BLaER1 (cell line): ENCODE data around the gene PTPRD.

ENCODE experiments used
- H3K27ac ChIP-seq: shearing (Covaris generic); formaldehyde crosslinking; 2 replicates; pipeline ENCODE4 v1.8.1; 2022
- H3K27me3 ChIP-seq: shearing (Covaris generic); formaldehyde crosslinking; 2 replicates; pipeline ENCODE4 v1.8.1; 2022
- H3K36me3 ChIP-seq: shearing (Covaris generic); formaldehyde crosslinking; 2 replicates; pipeline ENCODE4 v1.8.1; 2022
- H3K4me1 ChIP-seq: shearing (Covaris generic); formaldehyde crosslinking; 2 replicates; pipeline ENCODE4 v1.8.1; 2022
- H3K4me2 ChIP-seq: shearing (Covaris generic); formaldehyde crosslinking; 2 replicates; pipeline ENCODE4 v1.8.1; 2022
- H3K4me3 ChIP-seq: shearing (Covaris generic); formaldehyde crosslinking; 2 replicates; pipeline ENCODE4 v1.8.1; 2022
- H3K9ac ChIP-seq: shearing (Covaris generic); formaldehyde crosslinking; 2 replicates; pipeline ENCODE4 v1.8.1; 2022
- H3K9me3 ChIP-seq: shearing (Covaris generic); formaldehyde crosslinking; 2 replicates; pipeline ENCODE4 v1.8.1; 2022
- H4K20me1 ChIP-seq: shearing (Covaris generic); formaldehyde crosslinking; 2 replicates; pipeline ENCODE4 v1.8.1; 2022
- Cebpa-rat ChIP-seq: shearing (Covaris generic); IDR thresholded peaks from 2 replicates; pipeline ENCODE4 v1.8.1; 2022

Gene PTPRD

DNA sequence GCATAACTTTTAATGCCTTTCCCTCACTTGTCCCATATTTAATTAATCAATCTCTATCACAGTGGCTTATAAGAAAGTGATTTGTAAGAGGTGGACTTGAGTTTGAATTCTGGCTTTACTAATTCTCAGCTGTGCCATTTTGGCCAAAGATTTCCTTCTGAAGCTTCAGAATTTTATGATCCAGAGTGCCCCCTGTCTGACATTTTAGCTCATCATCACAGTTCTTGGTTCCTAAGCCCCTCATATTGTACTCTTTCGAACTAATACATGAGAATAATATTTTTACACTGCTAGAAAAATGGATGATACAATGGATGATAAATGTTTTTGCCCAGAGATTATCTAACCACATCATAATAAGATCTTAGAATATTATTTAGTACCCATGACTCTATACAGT lies 1014.1 kb downstream of the PTPRD start:
- Histone ChIP-seq H3K27ac (no peak overlapping the region), H3K9me3 (no peaks in the 10 kb centered on the region), H3K4me2 (no peak overlapping the region), H3K27me3 (no peaks in the 10 kb centered on the region), H4K20me1 (no peaks in the 10 kb centered on the region), H3K9ac (no peak overlapping the region), H3K36me3 (no peaks in the 10 kb centered on the region), H3K4me3 (no peak overlapping the region), H3K4me1 (no peaks in the 10 kb centered on the region)
- TF ChIP-seq Cebpa-rat: no peak

DNA sequence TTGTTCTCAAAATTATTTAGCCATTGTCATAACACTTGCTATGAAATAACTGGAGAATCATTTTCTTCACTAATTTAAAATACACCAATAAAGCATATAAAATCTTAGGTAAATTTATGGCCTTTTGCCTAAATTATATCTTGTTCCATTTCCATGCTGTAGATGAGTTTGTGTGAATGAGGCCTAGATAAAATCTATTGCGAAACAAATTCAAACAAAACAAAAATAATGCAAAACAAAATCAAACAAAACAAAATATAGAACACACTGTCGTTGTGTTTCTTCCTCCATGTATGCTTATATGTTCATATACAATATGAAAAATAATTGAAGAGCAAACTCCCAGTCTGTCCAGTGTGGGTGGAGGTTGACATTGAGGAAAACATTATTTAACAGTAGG lies 1020.7 kb downstream of the PTPRD start:
- peak; percentile 10; the same call in 1 of the 2 replicates for TF ChIP-seq Cebpa-rat

DNA sequence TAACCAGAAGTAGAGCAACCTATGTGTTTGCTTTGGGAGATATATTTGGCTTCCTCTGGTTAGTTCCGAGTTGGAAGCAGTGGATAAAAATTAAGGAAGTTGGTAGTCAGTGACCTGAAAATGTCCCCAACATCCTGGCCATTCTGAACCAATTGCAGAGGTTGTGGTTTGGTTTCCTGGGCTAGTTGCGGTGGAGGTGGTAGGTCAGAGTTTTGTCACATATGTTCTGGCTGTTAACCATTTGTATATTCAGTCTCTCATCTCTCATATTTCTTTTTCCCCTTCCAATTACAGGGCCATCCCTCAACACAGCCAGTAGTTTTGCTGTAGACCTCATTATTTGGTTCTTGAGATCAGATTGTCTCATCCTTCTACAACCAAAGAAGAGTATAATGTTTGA lies 1026.9 kb downstream of the PTPRD start:
- no peak overlapping the region for H3K27ac ChIP-seq
- no peak for TF ChIP-seq Cebpa-rat
- no peaks in the 10 kb centered on the region for H4K20me1 ChIP-seq
- no peaks in the 10 kb centered on the region for H3K4me1 ChIP-seq
- H3K9ac ChIP-seq: no peak overlapping the region
- H3K4me3 ChIP-seq: no peak overlapping the region
- no peaks in the 10 kb centered on the region for H3K27me3 ChIP-seq
- H3K4me2 ChIP-seq: no peak overlapping the region
- no peaks in the 10 kb centered on the region for H3K9me3 ChIP-seq
- no peaks in the 10 kb centered on the region for H3K36me3 ChIP-seq

More for the DNA sequence above, 1020.7 kb downstream of the PTPRD start:
- Histone ChIP-seq H3K9me3 (no peaks in the 10 kb centered on the region), H3K4me1 (no peaks in the 10 kb centered on the region), H3K4me3 (no peak overlapping the region), H3K27ac (no peak overlapping the region), H3K36me3 (no peaks in the 10 kb centered on the region), H4K20me1 (no peaks in the 10 kb centered on the region), H3K9ac (no peak overlapping the region), H3K27me3 (no peaks in the 10 kb centered on the region), H3K4me2 (no peak overlapping the region)

DNA sequence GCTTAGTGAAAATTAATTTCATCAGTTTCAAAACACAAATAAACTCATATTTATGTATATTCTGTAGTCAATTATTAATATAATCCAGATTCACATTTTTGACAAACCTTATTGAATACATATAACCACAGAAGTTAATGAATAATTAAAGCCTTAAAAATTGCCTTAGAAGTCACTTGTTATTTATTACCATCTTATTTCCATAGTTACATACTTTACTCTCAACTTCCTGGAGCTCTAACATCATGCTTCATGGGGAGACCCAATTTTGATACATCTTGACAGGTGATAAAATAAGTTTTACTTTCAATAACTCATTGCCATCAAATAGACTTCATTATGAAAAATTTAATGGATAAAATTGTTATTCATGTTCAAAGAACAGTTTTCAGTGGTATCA lies 1038.7 kb downstream of the PTPRD start:
- H3K9ac ChIP-seq: no peak overlapping the region
- H3K4me2 ChIP-seq: no peak overlapping the region
- H3K4me1 ChIP-seq: no peaks in the 10 kb centered on the region
- TF ChIP-seq Cebpa-rat: no peak
- H3K27ac ChIP-seq: no peak overlapping the region
- H3K9me3 ChIP-seq: no peaks in the 10 kb centered on the region
- no peaks in the 10 kb centered on the region for H4K20me1 ChIP-seq
- no peaks in the 10 kb centered on the region for H3K36me3 ChIP-seq
- H3K4me3 ChIP-seq: no peak overlapping the region
- no peaks in the 10 kb centered on the region for H3K27me3 ChIP-seq

DNA sequence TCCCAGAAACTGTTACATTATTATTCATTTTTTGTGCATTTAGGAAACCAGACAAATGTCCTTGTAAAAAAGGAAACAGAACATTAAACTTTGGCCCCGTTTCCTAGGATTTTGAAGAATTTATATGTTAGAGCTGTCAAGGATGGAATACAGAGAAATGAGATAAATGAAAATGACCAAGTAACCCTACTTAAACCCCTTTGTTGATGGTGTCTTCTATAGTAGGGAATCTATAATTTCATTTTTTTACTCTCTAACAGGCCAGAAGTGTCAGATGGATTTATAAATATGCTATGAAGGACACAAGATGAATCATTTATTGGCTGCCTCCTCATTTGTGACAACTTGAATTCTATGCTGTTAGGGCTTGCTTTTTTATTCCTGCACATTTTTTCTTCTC lies 1047.1 kb downstream of the PTPRD start:
- Histone ChIP-seq H4K20me1 (no peaks in the 10 kb centered on the region), H3K36me3 (no peaks in the 10 kb centered on the region), H3K9me3 (no peaks in the 10 kb centered on the region), H3K27ac (no peak overlapping the region), H3K4me2 (no peak overlapping the region), H3K27me3 (no peaks in the 10 kb centered on the region), H3K9ac (no peak overlapping the region), H3K4me3 (no peak overlapping the region), H3K4me1 (no peaks in the 10 kb centered on the region)
- TF ChIP-seq Cebpa-rat: no peak

DNA sequence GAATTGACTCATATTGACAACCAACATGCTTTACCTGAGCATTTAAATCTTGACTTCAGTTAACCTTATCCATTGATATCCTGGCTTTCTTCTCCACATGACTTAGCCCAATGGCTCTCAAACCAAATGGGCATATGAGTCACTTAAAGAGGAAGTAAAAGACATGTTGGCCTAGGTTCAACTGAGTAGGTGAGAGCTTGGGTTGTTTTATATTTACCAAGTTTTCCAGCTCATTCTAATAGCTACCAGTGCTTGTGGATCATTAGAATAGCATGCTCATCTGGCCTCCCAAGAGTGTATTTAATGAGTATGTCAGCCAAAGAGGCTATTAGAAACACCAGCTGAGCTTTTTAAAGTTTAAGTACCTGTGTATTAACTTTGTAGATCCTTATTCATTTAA lies 1049.0 kb downstream of the PTPRD start:
- no peaks in the 10 kb centered on the region for H3K4me1 ChIP-seq
- no peak overlapping the region for H3K4me2 ChIP-seq
- H3K36me3 ChIP-seq: no peaks in the 10 kb centered on the region
- no peaks in the 10 kb centered on the region for H3K9me3 ChIP-seq
- no peak overlapping the region for H3K9ac ChIP-seq
- TF ChIP-seq Cebpa-rat: no peak
- H3K27ac ChIP-seq: no peak overlapping the region
- H3K27me3 ChIP-seq: no peaks in the 10 kb centered on the region
- no peaks in the 10 kb centered on the region for H4K20me1 ChIP-seq
- H3K4me3 ChIP-seq: no peak overlapping the region

DNA sequence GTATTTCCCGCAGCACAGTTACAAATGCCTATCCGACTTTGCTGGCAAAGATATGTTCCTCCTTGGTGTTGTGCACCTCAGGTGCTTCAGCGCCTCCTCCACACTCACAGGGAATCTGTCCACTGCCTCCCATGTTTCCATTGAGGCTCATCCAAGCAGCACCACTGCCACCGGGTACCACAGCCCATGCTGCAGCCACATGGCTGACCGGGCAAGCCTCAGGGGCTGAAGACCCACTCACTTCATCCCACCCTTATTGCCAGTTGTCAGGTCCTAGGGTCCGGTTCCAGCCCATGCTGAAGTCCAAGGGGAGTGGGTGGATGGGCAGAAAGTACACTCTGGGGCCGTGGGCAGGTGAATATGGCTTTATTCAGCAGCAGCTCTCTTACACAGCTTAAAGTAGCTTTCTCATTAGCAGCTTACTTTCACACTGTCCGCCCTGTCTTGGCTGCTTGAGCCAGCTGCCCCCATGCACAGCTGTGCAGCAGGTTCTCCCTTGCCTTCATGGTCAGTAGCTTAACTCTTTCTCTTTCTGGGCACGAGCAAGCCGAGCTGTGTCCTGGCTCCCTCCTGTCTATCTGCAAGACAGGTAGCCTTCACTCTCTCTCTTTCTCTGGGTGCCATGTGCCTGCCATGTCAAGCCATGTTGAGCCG lies 1052.3 kb downstream of the PTPRD start:
- Histone ChIP-seq H3K4me3 (no peak overlapping the region), H4K20me1 (no peaks in the 10 kb centered on the region), H3K4me2 (no peak overlapping the region), H3K4me1 (no peaks in the 10 kb centered on the region), H3K36me3 (no peaks in the 10 kb centered on the region), H3K9me3 (no peaks in the 10 kb centered on the region), H3K9ac (no peak overlapping the region), H3K27me3 (no peaks in the 10 kb centered on the region), H3K27ac (no peak overlapping the region)
- TF ChIP-seq Cebpa-rat: no peak

DNA sequence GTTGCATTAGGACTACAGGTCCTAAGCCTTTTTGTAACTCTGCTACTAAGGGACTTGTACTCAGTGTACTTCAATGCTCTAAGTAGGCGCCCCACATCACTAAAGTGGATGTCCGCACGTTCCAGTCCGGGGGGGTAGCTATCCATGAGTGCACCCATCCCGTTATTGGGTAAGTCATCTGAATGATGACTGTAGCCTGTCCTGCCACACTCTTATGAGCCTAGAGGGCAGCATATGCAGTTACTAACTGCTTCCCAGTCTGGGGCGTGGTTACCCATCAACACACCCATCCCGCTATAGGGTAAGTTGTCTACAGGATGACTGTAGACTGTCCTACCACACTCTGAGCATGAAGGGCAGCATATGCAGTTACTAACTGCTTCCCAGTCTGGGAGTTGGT lies 1053.9 kb downstream of the PTPRD start:
- H3K4me2 ChIP-seq: no peak overlapping the region
- no peaks in the 10 kb centered on the region for H3K27me3 ChIP-seq
- H3K9ac ChIP-seq: no peak overlapping the region
- H3K27ac ChIP-seq: no peak overlapping the region
- no peaks in the 10 kb centered on the region for H4K20me1 ChIP-seq
- H3K4me1 ChIP-seq: no peaks in the 10 kb centered on the region
- H3K9me3 ChIP-seq: no peaks in the 10 kb centered on the region
- no peaks in the 10 kb centered on the region for H3K36me3 ChIP-seq
- no peak for TF ChIP-seq Cebpa-rat
- no peak overlapping the region for H3K4me3 ChIP-seq

DNA sequence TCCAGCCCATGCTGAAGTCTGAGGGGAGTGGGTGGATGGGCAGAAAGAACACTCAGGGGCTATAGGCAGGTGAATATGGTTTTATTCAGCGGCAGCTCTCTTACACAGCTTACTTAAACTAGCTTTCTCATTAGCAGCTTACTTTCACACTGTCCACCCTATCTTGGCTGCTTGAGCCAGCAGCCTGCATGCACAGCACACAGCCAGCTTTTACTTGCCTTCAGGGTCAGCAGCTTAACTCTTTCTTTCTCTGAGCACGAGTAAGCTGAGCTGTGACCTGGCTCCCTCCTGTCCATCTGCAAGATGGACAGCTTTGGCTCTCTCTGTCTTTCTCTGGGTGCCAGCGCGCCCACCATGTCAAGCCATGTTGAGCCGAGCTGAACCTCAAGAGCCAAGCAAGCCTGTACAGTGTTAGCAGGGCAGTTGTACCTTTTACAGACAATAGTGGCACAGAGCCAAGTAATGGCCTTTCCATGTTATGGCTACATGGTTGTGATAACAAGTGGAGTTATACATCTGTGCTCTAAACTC lies 1054.9 kb downstream of the PTPRD start:
- H3K27ac ChIP-seq: no peak overlapping the region

DNA sequence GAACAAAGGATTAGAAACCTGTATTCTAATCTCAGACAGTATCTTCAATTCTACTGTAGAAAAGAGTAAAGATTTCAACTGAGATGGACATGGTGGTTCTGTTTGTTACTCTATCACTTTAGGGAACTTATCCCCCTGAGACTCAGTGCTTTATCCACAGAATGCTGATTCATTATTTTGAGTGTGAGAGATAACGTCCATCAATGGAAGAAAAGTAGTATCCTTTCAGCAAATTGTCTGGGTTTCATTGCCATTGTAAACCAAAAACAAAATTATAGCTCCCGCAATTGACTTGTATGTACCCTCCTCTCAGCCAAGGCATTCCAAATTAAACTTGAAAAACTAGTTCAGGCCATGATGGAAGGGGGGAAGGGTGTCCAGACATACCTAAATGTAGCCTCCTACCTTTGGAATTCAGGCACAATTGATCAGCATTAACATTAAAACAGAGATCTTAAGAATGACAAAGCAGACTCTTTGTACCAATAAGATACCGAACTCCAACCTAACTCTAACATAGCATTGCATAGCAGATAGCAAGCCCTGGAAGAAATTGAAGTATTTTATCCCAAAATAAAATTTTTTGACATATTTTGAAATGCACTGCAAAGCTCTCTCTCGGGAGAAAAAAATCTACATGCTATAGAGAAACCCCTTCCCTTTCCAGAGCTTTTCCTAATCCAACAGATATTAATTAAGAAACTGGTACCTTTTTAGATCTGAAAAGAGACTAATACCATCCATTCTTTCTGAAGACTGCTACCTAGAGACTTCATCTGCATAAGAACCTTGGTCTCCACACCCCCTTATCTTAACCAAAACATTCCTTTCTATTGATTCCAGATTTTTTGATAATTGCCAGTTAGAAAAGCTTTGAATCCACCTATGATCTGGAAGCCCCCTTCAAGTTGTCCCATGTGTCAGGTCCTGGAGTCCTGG lies 1055.7 kb downstream of the PTPRD start:
- no peak overlapping the region for H3K27ac ChIP-seq
- no peaks in the 10 kb centered on the region for H3K27me3 ChIP-seq
- no peak overlapping the region for H3K4me2 ChIP-seq
- no peaks in the 10 kb centered on the region for H3K36me3 ChIP-seq
- no peak overlapping the region for H3K9ac ChIP-seq
- TF ChIP-seq Cebpa-rat: no peak
- H4K20me1 ChIP-seq: no peaks in the 10 kb centered on the region
- no peak overlapping the region for H3K4me3 ChIP-seq
- no peaks in the 10 kb centered on the region for H3K4me1 ChIP-seq
- no peaks in the 10 kb centered on the region for H3K9me3 ChIP-seq

More for the DNA sequence above, 1054.9 kb downstream of the PTPRD start:
- TF ChIP-seq Cebpa-rat: no peak
- H3K36me3 ChIP-seq: no peaks in the 10 kb centered on the region
- no peaks in the 10 kb centered on the region for H3K9me3 ChIP-seq
- no peaks in the 10 kb centered on the region for H3K4me1 ChIP-seq
- no peak overlapping the region for H3K4me3 ChIP-seq
- no peak overlapping the region for H3K9ac ChIP-seq
- no peaks in the 10 kb centered on the region for H3K27me3 ChIP-seq
- no peak overlapping the region for H3K4me2 ChIP-seq
- H4K20me1 ChIP-seq: no peaks in the 10 kb centered on the region
